HepG2 (cell line): Measurements from ENCODE around the gene YIPF1. TPM values are rescaled to one million over a fixed set of nuclear protein-coding genes. Genes with fewer than 3 reads are reported as not detected.
A peak's percentile ranks its signal among the peaks of the same experiment; 100 is the strongest.

ENCODE experiments used
- ATF7 ChIP-seq, 2 experiments: fragments of 450-650 bp in 1 of 2; sonication (generic) in 1 of 2; formaldehyde crosslinking in 1 of 2; IDR thresholded peaks; 2 replicates each; pipeline versions ENCODE4 v1.4.0 to v1.6.1; 2016 to 2020; ENCODE audit warnings: antibody characterized with exemption in 1 of 2, mild to moderate bottlenecking in 1 of 2, missing genetic modification reagents in 1 of 2
- KDM6A ChIP-seq: IDR thresholded peaks from 2 replicates; pipeline ENCODE4 v1.6.1; 2016; ENCODE audit warnings: low read depth
- SKI ChIP-seq: fragments of 450-650 bp; IDR thresholded peaks from one replicate; pipeline ENCODE4 v1.6.1; 2018; ENCODE audit warnings: mild to moderate bottlenecking; ENCODE audit not compliant: partially characterized antibody
- SMC3 ChIP-seq: IDR thresholded peaks from 2 replicates; pipeline ENCODE4 v1.6.1; 2011; ENCODE audit warnings: low read length, improper control_type of control experiment
- SNAPC2 ChIP-seq: sonication (generic); formaldehyde crosslinking; IDR thresholded peaks from 2 replicates; pipeline ENCODE4 v1.8.1; 2022; ENCODE audit warnings: mild to moderate bottlenecking, missing genetic modification reagents
- ZBTB1 ChIP-seq: sonication (generic); formaldehyde crosslinking; IDR thresholded peaks from 2 replicates; pipeline ENCODE4 v1.4.0; 2020; ENCODE audit warnings: missing genetic modification reagents, borderline replicate concordance
- ZNF136 ChIP-seq: sonication (generic); formaldehyde crosslinking; IDR thresholded peaks from 2 replicates; pipeline ENCODE4 v1.8.1; 2022; ENCODE audit warnings: low read depth, mild to moderate bottlenecking, moderate library complexity, missing genetic modification reagents
- ZNF232 ChIP-seq: sonication (generic); formaldehyde crosslinking; IDR thresholded peaks from 2 replicates; pipeline ENCODE4 v1.4.0; 2020; ENCODE audit warnings: missing genetic modification reagents, borderline replicate concordance
- ZNF629 ChIP-seq: sonication (generic); formaldehyde crosslinking; conservative IDR thresholded peaks from 2 replicates; pipeline ENCODE4 v1.5.0; 2020; ENCODE audit warnings: missing genetic modification reagents
- polyA plus RNA-seq, 8 experiments: library from polyadenylated mRNA; depleted of rRNA in 3 of 8; stranded (reverse) in 7 of 8; unstranded in 1 of 8; fragments of >200 nt; fragmentation: Illumina TruSeq in 4 of 8; extraction: Trizol in 4 of 8; gene quantifications; 2 replicates each; pipeline versions ENCODE4 v1.2.1 to v1.2.3, GENCODE V29; 2011 to 2016; ENCODE audit warnings: low read depth in 4 of 8, missing spikeins in 1 of 8, mixed read lengths in 1 of 8; ENCODE audit not compliant: insufficient read depth in 1 of 8
- total RNA-seq, 5 experiments: library from RNA; depleted of rRNA; stranded (reverse); fragments of >200 nt; fragmentation: Illumina TruSeq; extraction: Trizol; gene quantifications; 2 replicates each; pipeline ENCODE4 v1.2.3, GENCODE V29; 2016; ENCODE audit warnings: low read depth in 1 of 5
- TF ChIP-seq, protein P1 (sequence below): sonication (generic); formaldehyde crosslinking; IDR thresholded peaks from 2 replicates; pipeline ENCODE4 v1.4.0; 2020; ENCODE audit warnings: missing genetic modification reagents
- TF ChIP-seq, protein P2 (sequence below): sonication (generic); formaldehyde crosslinking; IDR thresholded peaks from 2 replicates; pipeline ENCODE4 v1.4.0; 2020; ENCODE audit warnings: mild to moderate bottlenecking, missing genetic modification reagents
- TF ChIP-seq, protein P3 (sequence below): sonication (generic); formaldehyde crosslinking; conservative IDR thresholded peaks from 2 replicates; pipeline ENCODE4 v1.4.0; 2020; ENCODE audit warnings: mild to moderate bottlenecking, missing genetic modification reagents, moderate library complexity
- TF ChIP-seq, protein P4 (sequence below): sonication (generic); formaldehyde crosslinking; IDR thresholded peaks from 2 replicates; pipeline ENCODE4 v1.4.0; 2020; ENCODE audit warnings: missing genetic modification reagents

Gene YIPF1
- total and polyA plus RNA-seq, 2 of the 13 experiments (the other 11 are each of a cell fraction or from before 2014, with no cell fraction given) = 21.1 to 31.9 TPM

DNA sequence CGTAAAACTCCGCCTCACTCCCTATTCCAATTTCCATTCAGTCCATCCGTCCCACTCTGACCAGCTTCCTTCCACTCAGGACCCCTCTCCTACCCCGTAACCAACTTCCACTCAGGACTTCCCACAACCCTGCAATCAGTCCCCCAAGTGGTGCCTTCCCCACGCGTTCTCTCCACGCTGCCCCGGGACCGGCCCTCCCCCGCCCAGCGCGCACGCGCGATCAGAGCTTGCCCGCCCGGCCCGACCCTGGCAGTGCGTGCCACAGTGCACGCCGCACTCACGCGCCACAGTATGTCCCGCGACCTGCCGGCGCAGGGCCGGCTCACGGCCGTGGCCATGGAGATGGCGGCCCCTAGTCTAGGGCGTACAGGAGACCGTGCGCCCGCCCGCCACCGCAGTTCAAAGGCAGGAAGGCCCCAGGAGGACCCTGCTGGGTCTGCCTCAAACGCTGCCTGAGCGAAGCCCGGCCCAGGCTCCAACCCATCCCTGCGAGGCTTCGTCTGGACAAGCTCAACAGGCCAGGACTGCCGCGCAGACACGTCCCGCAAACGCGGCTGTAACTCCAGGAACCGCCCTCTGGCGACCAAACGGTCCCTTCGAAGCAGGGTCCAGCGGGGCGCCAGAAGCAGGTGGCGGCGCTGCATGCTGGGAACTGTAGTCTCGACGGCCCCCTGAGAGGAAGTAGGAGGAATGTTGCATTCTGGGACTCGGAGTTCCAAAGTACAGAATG, 51.5 kb downstream of the YIPF1 start, which contains the start of gene NDC1 (continued):
- TF ChIP-seq ATF7 (IDR thresholded peaks at IDR 0.05) (no peak), ATF7 (CRISPR knock-in tag; IDR thresholded peaks at IDR 0.05) (no peak; the same call in 1 of the 2 replicates), SMC3 (no peak), ZNF232 (peak; percentile 76), ZNF629 (0 out of 2 replicates have a peak, but pooled peaks have one; percentile 28), KDM6A (CRISPR knock-in tag) (no peak; the same call in 1 of the 2 replicates), ZNF136 (CRISPR knock-in tag) (peak; percentile 76; the same call in 1 of the 2 replicates), SNAPC2 (CRISPR knock-in tag) (0 out of 2 replicates have a peak, but pooled peaks have one; percentile 60), SKI (peak; percentile 82), ZBTB1 (peak; percentile 78; the same call in 1 of the 2 replicates)
- TF ChIP-seq, protein P1, sequence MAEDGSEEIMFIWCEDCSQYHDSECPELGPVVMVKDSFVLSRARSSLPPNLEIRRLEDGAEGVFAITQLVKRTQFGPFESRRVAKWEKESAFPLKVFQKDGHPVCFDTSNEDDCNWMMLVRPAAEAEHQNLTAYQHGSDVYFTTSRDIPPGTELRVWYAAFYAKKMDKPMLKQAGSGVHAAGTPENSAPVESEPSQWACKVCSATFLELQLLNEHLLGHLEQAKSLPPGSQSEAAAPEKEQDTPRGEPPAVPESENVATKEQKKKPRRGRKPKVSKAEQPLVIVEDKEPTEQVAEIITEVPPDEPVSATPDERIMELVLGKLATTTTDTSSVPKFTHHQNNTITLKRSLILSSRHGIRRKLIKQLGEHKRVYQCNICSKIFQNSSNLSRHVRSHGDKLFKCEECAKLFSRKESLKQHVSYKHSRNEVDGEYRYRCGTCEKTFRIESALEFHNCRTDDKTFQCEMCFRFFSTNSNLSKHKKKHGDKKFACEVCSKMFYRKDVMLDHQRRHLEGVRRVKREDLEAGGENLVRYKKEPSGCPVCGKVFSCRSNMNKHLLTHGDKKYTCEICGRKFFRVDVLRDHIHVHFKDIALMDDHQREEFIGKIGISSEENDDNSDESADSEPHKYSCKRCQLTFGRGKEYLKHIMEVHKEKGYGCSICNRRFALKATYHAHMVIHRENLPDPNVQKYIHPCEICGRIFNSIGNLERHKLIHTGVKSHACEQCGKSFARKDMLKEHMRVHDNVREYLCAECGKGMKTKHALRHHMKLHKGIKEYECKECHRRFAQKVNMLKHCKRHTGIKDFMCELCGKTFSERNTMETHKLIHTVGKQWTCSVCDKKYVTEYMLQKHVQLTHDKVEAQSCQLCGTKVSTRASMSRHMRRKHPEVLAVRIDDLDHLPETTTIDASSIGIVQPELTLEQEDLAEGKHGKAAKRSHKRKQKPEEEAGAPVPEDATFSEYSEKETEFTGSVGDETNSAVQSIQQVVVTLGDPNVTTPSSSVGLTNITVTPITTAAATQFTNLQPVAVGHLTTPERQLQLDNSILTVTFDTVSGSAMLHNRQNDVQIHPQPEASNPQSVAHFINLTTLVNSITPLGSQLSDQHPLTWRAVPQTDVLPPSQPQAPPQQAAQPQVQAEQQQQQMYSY (CRISPR knock-in tag) = peak; percentile 70; the same call in 1 of the 2 replicates
- TF ChIP-seq, protein P2, sequence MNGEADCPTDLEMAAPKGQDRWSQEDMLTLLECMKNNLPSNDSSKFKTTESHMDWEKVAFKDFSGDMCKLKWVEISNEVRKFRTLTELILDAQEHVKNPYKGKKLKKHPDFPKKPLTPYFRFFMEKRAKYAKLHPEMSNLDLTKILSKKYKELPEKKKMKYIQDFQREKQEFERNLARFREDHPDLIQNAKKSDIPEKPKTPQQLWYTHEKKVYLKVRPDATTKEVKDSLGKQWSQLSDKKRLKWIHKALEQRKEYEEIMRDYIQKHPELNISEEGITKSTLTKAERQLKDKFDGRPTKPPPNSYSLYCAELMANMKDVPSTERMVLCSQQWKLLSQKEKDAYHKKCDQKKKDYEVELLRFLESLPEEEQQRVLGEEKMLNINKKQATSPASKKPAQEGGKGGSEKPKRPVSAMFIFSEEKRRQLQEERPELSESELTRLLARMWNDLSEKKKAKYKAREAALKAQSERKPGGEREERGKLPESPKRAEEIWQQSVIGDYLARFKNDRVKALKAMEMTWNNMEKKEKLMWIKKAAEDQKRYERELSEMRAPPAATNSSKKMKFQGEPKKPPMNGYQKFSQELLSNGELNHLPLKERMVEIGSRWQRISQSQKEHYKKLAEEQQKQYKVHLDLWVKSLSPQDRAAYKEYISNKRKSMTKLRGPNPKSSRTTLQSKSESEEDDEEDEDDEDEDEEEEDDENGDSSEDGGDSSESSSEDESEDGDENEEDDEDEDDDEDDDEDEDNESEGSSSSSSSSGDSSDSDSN (CRISPR knock-in tag) = peak; percentile 78
- TF ChIP-seq, protein P3, sequence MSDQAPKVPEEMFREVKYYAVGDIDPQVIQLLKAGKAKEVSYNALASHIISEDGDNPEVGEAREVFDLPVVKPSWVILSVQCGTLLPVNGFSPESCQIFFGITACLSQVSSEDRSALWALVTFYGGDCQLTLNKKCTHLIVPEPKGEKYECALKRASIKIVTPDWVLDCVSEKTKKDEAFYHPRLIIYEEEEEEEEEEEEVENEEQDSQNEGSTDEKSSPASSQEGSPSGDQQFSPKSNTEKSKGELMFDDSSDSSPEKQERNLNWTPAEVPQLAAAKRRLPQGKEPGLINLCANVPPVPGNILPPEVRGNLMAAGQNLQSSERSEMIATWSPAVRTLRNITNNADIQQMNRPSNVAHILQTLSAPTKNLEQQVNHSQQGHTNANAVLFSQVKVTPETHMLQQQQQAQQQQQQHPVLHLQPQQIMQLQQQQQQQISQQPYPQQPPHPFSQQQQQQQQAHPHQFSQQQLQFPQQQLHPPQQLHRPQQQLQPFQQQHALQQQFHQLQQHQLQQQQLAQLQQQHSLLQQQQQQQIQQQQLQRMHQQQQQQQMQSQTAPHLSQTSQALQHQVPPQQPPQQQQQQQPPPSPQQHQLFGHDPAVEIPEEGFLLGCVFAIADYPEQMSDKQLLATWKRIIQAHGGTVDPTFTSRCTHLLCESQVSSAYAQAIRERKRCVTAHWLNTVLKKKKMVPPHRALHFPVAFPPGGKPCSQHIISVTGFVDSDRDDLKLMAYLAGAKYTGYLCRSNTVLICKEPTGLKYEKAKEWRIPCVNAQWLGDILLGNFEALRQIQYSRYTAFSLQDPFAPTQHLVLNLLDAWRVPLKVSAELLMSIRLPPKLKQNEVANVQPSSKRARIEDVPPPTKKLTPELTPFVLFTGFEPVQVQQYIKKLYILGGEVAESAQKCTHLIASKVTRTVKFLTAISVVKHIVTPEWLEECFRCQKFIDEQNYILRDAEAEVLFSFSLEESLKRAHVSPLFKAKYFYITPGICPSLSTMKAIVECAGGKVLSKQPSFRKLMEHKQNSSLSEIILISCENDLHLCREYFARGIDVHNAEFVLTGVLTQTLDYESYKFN (CRISPR knock-in tag) = peak; percentile 82
- TF ChIP-seq, protein P4, sequence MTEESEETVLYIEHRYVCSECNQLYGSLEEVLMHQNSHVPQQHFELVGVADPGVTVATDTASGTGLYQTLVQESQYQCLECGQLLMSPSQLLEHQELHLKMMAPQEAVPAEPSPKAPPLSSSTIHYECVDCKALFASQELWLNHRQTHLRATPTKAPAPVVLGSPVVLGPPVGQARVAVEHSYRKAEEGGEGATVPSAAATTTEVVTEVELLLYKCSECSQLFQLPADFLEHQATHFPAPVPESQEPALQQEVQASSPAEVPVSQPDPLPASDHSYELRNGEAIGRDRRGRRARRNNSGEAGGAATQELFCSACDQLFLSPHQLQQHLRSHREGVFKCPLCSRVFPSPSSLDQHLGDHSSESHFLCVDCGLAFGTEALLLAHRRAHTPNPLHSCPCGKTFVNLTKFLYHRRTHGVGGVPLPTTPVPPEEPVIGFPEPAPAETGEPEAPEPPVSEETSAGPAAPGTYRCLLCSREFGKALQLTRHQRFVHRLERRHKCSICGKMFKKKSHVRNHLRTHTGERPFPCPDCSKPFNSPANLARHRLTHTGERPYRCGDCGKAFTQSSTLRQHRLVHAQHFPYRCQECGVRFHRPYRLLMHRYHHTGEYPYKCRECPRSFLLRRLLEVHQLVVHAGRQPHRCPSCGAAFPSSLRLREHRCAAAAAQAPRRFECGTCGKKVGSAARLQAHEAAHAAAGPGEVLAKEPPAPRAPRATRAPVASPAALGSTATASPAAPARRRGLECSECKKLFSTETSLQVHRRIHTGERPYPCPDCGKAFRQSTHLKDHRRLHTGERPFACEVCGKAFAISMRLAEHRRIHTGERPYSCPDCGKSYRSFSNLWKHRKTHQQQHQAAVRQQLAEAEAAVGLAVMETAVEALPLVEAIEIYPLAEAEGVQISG (CRISPR knock-in tag) = peak; percentile 96
